ENCODE data around the gene RAET1G. TPM values are rescaled to one million over a fixed set of nuclear protein-coding genes. Genes with fewer than 3 reads are reported as not detected.

The RAET1G gene
- total RNA-seq, 1 donor, result not detected

DNA sequence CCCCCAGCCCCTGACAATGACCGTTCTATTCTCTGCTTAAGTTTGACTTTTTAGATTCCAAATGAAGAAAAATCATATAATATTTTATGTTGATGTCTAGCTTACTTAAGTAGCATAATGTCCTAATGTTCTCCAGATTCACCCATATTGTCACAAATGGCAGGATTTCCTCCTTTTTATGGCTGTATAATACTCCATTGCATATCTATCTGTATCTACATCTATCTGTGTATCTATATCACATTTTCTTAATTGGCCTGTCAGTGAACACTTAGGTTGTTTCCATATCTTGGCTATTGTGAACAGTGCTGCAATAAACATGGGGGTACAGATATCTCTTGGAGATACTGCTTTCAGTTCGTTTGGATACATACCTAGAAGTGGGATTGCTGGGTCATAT lies 51.7 kb downstream of the RAET1G start:
- DNase-seq (ENCODE audit: low read depth in 2 of 3, low spot score in 2 of 3), result no peak

DNA sequence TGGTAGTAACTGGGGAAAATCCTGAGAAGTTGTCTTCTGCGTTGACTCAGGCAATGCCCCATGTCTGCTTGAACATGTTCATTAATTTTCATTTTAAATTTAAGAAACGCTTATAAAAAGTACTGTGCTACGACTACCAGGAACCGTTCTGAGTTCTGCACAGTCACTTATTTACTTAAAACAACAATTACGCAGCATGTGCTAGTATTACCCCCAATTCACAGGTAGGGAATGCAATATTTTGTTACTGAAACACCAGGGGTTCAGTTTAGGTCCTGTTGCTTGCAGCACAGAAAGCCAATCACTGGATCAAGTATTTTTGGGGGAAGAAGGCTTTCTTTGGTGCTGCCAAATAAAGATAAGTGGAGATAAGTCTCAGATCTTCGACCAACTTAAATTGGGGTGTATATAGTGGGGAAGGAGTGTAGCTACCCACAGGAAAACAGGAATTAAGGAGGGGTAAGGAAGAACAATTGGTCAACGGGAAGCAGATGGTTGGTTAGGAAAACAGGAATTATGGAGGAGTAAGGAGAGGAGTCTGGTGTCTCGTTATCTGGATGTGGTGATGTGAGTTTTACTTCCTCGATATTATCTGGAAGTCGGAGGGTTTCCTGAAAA lies 53.5 kb downstream of the RAET1G start:
- DNase-seq (ENCODE audit: low read depth in 2 of 3, low spot score in 2 of 3), result no peak

DNA sequence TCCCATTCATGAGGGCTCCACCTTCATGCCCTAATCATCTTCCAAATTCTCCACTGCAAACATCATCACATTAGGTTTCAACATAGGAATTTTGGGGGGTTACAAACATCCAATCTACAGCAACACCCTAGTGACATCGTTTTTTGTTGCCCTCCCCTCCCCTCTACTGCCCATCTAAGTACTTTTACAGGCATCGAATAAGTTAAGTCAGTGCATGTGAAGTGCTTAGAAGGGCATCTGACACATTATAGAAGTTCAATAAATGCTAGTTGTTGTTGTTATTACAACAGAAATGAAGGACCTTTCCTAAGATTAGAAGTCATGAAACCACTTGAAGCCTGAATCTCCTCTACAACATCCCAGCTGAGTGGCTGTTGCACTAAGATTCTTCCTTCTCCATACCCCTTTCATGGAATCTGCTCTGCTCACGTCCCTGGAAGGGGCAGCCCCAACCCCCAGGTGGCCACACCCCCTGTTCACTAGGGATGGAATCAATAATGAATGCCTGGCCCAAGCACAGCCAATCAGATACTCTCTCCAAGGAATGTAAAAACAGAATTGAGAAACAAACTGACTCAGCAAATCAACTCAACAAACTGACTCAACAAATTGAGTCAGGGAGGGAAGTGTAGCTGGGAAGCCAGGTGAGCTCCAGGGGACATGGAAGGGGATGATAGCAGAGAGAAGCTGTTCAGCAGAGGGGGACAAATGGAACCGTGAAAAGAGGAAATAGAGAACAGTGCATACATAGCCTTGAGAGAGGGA lies 54.9 kb downstream of the RAET1G start:
- DNase-seq (ENCODE audit: low read depth in 2 of 3, low spot score in 2 of 3), result no peak

Other genes starting within 250 kb of the RAET1G start
- 24.5 TPM for gene LATS1, start 205.0 kb downstream of the RAET1G start, total RNA-seq
- 19.7 TPM for gene NUP43, start 176.6 kb downstream of the RAET1G start, total RNA-seq
- gene PCMT1, start 173.4 kb downstream of the RAET1G start, total RNA-seq, result 109 TPM
- 1.3 TPM for gene LRP11, start 58.8 kb downstream of the RAET1G start, total RNA-seq
- under 0.01 TPM for gene RAET1E, start 25.0 kb downstream of the RAET1G start, total RNA-seq
- 0.27 TPM for gene ULBP2, start 18.9 kb upstream of the RAET1G start, total RNA-seq
- gene ULBP1, start 40.8 kb upstream of the RAET1G start, total RNA-seq, result under 0.01 TPM
- gene RAET1L, start 102.4 kb upstream of the RAET1G start, total RNA-seq, result not detected
- 2.7 TPM for gene ULBP3, start 146.0 kb upstream of the RAET1G start, total RNA-seq
- under 0.01 TPM for gene PPP1R14C, start 219.9 kb upstream of the RAET1G start, total RNA-seq

Data from hematopoietic multipotent progenitor cell (in vitro differentiated cells).